Activated CD4-positive, alpha-beta memory T cell treated with anti-CD3 and anti-CD28 coated beads, Interleukin-2, amount 10 ng/mL, durations not matched to agents 7 days and 5 days (primary cell): ENCODE data around the gene ISG20. TPM values are rescaled to one million over a fixed set of nuclear protein-coding genes. Genes with fewer than 3 reads are reported as not detected.

Source experiments
- CTCF ChIA-PET: fragments of 350-600 bp; sonication (Branson Sonifier 250); formaldehyde crosslinking; loops from one replicate; lab custom pipeline; 2021; ENCODE audit warnings: antibody characterized with exemption, inconsistent platforms; lab: Charles Lee
- POLR2A ChIA-PET: fragments of 350-600 bp; sonication (Branson Sonifier 250); formaldehyde crosslinking; loops from one replicate; lab custom pipeline; 2021; ENCODE audit warnings: antibody characterized with exemption; lab: Charles Lee
- DNase-seq: peaks from one replicate; pipeline ENCODE4 v3.0.0-alpha.2; 2020
- H3K27ac Mint-ChIP-seq: one replicate; pipeline ENCODE4 v1.8.0; 2021; ENCODE audit warnings: mild to moderate bottlenecking, mixed read lengths
- H3K27me3 Mint-ChIP-seq: one replicate; pipeline ENCODE4 v1.8.0; 2021; ENCODE audit warnings: mixed read lengths
- H3K36me3 Mint-ChIP-seq: one replicate; pipeline ENCODE4 v1.8.0; 2021; ENCODE audit warnings: low read depth, mixed read lengths
- H3K4me1 Mint-ChIP-seq: one replicate; pipeline ENCODE4 v1.8.0; 2021; ENCODE audit warnings: mixed read lengths
- H3K4me3 Mint-ChIP-seq: one replicate; pipeline ENCODE4 v1.8.0; 2021; ENCODE audit warnings: mild to moderate bottlenecking, mixed read lengths
- H3K9me3 Mint-ChIP-seq: one replicate; pipeline ENCODE4 v1.8.0; 2021; ENCODE audit warnings: mixed read lengths
- total RNA-seq, 2 experiments: library from RNA; stranded (reverse); gene quantifications; one replicate each; pipeline ENCODE4 v1.2.3, GENCODE V29; 2021

Gene ISG20
- total RNA-seq, 2 experiments from 2014 or later, result 337 to 338 TPM

DNA sequence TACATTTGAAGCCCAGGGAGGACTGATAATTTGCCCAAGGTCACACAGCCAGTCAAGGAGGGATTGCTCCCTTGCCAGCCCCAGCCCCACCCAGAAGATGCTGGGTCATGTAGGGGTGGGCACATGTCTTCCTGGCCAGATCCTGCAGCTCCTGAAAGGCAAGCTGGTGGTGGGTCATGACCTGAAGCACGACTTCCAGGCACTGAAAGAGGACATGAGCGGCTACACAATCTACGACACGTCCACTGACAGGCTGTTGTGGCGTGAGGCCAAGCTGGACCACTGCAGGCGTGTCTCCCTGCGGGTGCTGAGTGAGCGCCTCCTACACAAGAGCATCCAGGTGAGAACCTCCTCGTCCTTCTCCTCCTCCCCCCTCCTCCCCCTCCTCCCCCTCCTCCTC is 13.2 kb downstream of the ISG20 start:
- POLR2A ChIA-PET, result interaction anchor here (1.0 to 1.5 kb wide), 2 partner anchors 27 to 30 kb away, joined by 3 read pairs; no protein-coding TSS in a partner anchor
- CTCF ChIA-PET, result no interaction called here
- Mint-ChIP-seq H3K27me3 (no peaks in the 10 kb centered on the region), H3K4me3 (no peak overlapping the region), H3K36me3 (peaks cover 62% of the 10 kb centered on the region), H3K27ac (peak overlapping the region; percentile 26), H3K9me3 (no peaks in the 10 kb centered on the region), H3K4me1 (peaks cover 63% of the 10 kb centered on the region)
- DNase-seq, result peak; percentile 12

DNA sequence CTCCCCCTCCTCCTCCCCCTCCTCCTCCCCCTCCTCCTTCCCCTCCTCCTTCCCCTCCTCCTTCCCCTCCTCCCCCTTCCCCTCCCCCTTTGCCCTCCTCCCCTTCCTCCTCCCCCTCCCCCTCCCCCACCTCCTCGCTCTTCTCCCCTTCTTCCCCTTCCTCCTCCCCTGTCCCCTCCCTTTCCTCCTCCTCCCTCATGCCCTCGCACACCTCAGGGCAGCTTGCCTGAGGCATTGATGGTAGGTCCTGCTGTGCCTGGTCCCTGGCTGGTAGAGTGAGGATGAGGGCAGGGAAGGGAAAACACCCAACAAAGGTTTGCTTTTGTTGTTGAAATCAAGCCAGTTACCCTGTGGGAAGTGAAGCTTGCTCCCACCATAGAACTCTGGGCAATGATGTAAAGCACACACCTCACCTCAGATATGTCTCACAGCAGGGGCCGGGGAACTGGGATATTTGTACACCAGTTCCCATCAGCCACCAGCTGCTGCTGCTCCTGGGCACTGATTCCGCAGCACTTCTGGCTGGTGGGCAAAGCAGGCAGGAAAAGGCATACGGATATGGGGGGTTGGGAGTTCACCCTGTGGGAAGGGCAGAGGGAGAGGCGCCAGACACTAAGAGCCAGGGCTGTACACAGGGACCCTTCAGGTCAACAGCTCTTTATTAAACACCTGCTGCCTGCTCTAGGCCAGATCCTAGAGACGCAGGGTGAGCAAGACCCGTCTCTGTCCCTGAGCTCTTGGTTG is 13.8 kb downstream of the ISG20 start:
- no peak overlapping the region for H3K27ac Mint-ChIP-seq
- peaks cover 58% of the 10 kb centered on the region for H3K36me3 Mint-ChIP-seq
- no peaks in the 10 kb centered on the region for H3K27me3 Mint-ChIP-seq
- no peaks in the 10 kb centered on the region for H3K9me3 Mint-ChIP-seq
- H3K4me1 Mint-ChIP-seq, result peaks cover 57% of the 10 kb centered on the region
- CTCF ChIA-PET, result interaction anchor here (0.6 to 0.7 kb wide), 2 partner anchors 12 to 28 kb away, joined by 3 to 5 read pairs; no protein-coding TSS in a partner anchor
- POLR2A ChIA-PET, result interaction anchor here (0.8 to 1.5 kb wide), 2 partner anchors 23 to 30 kb away, joined by 3 read pairs; no protein-coding TSS in a partner anchor
- H3K4me3 Mint-ChIP-seq, result no peak overlapping the region
- no peak for DNase-seq

DNA sequence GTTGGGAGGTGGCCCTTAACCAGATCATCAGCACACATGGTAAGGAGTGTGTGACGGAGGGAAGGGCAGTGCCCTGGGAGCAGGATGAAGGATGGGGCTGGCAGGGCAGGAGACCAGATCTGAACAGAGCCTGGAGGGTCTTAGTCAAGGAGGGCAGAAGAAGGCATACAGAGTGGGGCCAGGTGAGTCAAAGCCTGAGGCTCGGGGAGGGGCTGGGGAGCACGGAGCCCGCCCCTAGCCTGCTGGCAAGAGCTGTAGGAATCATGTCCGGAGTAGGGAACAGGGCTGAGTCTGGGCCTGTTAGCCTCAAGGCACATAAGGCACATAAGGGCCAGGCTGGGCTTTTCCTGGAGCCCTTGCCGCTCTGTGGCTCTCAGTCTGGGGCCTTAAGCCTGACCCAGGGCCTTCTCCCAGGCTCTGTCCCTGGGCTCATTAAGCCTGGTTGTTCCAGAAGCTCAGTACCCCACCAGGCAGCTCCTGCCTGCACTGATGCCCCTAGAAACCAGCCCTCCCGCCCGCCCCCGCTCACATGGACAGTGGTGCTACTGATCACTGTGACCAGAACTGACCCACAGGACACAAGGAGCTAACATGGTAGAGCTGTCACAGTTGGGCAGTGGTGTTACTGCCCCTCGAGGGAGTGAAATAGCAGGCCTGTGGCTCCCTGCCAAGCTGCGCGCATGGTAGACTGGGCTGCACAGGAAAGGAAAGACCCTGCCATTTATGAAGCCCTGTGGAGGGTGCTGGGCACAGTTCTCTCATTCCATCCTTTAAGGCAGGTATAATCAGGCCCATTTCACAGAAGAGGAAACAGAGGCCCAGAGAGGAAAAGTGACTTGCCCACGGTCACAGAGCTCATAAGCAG is 14.6 kb downstream of the ISG20 start:
- ChIA-PET POLR2A (interaction anchor here (0.7 to 1.5 kb wide), 3 partner anchors 22 to 29 kb away, joined by 3 to 7 read pairs (median 3); no protein-coding TSS in a partner anchor), CTCF (interaction anchor here (0.7 kb wide), 1 partner anchor 29 kb away, joined by 3 read pairs; no protein-coding TSS in a partner anchor)
- no peak for DNase-seq
- H3K4me1 Mint-ChIP-seq, result peaks cover 49% of the 10 kb centered on the region
- H3K36me3 Mint-ChIP-seq, result peaks cover 50% of the 10 kb centered on the region
- no peaks in the 10 kb centered on the region for H3K9me3 Mint-ChIP-seq
- H3K27ac Mint-ChIP-seq, result no peak overlapping the region
- no peaks in the 10 kb centered on the region for H3K27me3 Mint-ChIP-seq
- no peak overlapping the region for H3K4me3 Mint-ChIP-seq

DNA sequence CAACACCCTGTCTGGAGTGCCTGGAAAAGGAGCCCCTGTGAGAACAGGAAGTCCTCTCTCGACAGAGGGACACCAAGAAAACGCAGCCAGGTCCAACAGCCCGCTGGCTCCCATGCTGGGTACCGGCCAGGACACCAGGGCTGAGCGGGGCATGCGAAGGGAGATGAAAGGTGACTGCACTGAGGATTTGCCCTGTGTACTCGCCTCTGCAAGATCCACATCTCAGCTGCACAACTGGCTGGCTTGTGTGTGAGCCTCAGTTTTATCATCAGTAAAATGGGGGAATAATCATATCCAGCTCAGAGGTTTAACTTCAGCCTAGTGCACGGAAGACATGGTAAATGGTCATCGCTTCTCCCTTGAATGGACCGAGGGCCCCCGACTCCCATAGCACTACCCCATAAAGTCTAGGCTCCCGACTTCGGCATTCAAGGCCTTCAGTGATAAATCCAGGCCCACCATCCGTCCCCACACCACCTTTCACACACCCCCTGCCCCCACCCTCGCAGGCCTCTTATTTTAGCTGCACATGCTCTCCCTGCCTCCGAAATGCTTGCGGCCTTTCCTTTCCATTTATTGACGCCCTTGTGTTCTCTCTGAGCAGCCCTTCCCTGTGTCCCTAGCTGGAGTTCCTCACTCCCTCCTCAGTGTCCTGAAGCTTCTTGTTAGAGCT is 15.8 kb downstream of the ISG20 start:
- Mint-ChIP-seq H3K36me3 (peaks cover 39% of the 10 kb centered on the region), H3K27ac (no peak overlapping the region), H3K27me3 (no peaks in the 10 kb centered on the region), H3K9me3 (no peaks in the 10 kb centered on the region), H3K4me1 (peaks cover 37% of the 10 kb centered on the region), H3K4me3 (no peak overlapping the region)
- DNase-seq, result no peak
- ChIA-PET CTCF (interaction anchor here (1.7 to 2.0 kb wide), 2 partner anchors 10 to 30 kb away, joined by 7 read pairs; no protein-coding TSS in a partner anchor), POLR2A (interaction anchor here (1.5 to 1.8 kb wide), 2 partner anchors 25 to 30 kb away, joined by 4 to 7 read pairs; no protein-coding TSS in a partner anchor)

DNA sequence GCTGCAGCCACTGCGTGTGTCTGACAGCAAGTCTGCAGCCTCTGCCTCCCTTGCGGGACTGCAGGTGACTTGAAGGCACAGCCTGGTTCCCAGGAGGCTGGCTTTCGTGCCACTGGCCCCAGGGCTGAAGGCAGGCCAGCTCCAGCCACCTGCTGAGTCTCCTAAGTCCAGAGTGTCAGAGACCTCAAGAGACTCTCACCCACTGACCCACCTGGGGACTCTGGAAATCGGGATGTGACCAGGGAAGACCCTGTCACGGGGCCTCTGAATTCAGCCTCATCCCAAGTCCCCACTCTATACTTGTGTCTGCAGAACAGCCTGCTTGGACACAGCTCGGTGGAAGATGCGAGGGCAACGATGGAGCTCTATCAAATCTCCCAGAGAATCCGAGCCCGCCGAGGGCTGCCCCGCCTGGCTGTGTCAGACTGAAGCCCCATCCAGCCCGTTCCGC is 16.3 kb downstream of the ISG20 start:
- H3K27me3 Mint-ChIP-seq, result no peaks in the 10 kb centered on the region
- no peaks in the 10 kb centered on the region for H3K9me3 Mint-ChIP-seq
- peaks cover 33% of the 10 kb centered on the region for H3K4me1 Mint-ChIP-seq
- DNase-seq, result no peak
- H3K27ac Mint-ChIP-seq, result no peak overlapping the region
- CTCF ChIA-PET, result interaction anchor here (1.7 to 2.0 kb wide), 2 partner anchors 9 to 31 kb away, joined by 7 read pairs; no protein-coding TSS in a partner anchor
- POLR2A ChIA-PET, result interaction anchor here (1.3 to 1.8 kb wide), 4 partner anchors 20 to 33 kb away, joined by 4 to 7 read pairs (median 4); partner anchors contain the start of gene AEN
- H3K4me3 Mint-ChIP-seq, result no peak overlapping the region
- H3K36me3 Mint-ChIP-seq, result peaks cover 37% of the 10 kb centered on the region

DNA sequence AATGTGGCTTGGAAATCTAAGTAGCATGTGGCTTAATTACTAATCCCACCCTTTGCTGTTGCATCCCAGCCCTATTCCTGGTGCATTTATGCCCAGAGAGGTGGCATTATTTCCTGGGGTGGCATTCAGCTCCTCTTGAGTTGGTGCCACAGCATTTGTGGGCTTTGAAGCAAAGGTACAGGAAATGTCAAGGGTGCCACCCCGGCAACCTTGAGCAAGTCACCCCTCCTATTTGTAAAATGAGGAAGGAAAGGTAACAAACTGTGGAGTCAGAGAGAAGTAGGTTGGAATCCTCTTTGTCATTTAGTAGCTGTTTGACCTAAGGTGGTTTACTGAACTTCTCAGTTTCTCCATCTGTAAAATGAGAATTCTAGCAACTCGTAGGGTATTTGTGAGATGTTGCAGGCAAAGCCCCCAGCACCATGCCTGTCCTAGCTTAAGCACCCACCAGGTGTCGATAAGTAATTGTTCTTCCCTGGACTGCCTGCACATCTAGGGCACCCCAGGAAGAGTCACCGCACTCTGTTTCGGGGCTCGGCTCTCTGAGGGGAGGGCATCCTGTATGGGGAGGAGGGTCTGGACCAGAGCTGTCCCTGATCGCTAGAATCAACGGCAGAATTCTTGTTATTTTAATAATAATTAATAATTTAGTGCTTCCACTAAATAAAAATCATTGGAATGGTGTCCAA is 17.1 kb downstream of the ISG20 start:
- peaks cover 27% of the 10 kb centered on the region for H3K4me1 Mint-ChIP-seq
- H3K36me3 Mint-ChIP-seq, result peaks cover 34% of the 10 kb centered on the region
- H3K27ac Mint-ChIP-seq, result no peak overlapping the region
- DNase-seq, result no peak
- H3K9me3 Mint-ChIP-seq, result no peaks in the 10 kb centered on the region
- ChIA-PET CTCF (interaction anchor here (1.7 to 2.0 kb wide), 2 partner anchors 9 to 32 kb away, joined by 7 read pairs; no protein-coding TSS in a partner anchor), POLR2A (interaction anchor here (1.2 to 1.8 kb wide), 4 partner anchors 9 to 34 kb away, joined by 4 read pairs; partner anchors contain the start of gene AEN)
- H3K4me3 Mint-ChIP-seq, result no peak overlapping the region
- H3K27me3 Mint-ChIP-seq, result no peaks in the 10 kb centered on the region

DNA sequence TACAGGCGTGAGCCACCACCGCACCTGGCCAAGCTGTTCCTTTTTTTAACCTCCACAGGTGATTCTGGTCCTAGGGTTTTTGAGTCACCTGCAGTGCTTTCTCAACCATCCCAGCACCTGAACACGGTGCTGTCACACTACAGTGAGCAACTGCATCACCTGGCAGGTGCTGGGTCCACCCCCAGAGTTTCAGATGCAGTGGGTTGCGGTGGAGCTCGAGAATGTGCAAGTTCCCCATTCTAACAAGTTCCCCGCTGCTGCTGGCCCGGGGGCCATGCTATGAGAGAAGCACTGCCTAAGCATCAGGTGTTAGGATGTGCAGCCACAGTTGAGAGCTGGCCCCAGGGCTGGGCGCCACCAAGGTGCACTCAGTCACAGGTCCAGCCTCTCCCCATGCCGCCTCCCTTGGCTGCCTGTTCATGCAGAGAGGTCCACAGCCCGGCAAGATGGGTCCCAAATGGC is 18.0 kb downstream of the ISG20 start:
- Mint-ChIP-seq H3K27ac (no peak overlapping the region), H3K4me3 (no peak overlapping the region), H3K4me1 (peaks cover 18% of the 10 kb centered on the region), H3K36me3 (peaks cover 28% of the 10 kb centered on the region), H3K27me3 (no peaks in the 10 kb centered on the region), H3K9me3 (no peaks in the 10 kb centered on the region)
- DNase-seq, result no peak
- POLR2A ChIA-PET, result interaction anchor here (0.7 to 1.7 kb wide), 3 partner anchors 8 to 32 kb away, joined by 3 to 4 read pairs (median 4); no protein-coding TSS in a partner anchor
- CTCF ChIA-PET, result interaction anchor here (1.3 kb wide), 1 partner anchor 32 kb away, joined by 4 read pairs; no protein-coding TSS in a partner anchor

DNA sequence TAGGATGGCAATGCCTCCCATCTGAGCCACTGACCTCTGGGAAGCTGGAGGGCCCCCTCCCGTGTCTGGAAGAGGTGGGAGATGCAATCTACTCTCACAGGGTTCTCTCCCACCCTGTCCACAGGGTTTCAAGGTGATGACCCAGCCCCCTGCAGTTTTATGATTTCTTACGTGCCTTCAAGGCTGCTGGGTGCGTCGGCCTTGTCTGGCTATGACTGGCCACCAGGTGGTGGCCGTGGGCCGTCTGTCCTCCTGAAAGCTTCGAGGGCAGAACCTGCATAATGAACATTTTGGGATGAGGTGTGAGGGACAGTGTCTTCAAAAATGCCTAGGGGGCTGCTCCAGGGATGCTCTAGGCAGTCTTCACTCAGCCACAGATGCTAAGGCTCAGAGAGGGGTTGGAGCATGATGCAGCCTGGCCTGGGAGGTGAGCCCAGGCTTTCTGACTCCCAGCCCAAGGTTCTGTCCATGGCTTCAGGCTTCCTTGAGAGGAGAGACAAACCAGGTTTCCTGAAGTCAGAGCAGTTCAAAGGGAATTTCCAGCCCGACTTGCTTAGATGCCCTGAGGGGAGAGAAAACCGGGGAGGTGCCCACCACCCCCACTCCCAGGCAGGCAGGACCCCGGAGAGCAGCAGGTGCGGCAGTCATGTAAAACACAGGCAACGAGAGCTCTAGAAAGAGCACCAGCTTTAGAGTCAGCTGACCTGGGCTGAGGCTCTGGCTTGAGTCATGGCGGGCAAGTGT is 18.7 kb downstream of the ISG20 start:
- H3K27me3 Mint-ChIP-seq, result no peaks in the 10 kb centered on the region
- H3K4me3 Mint-ChIP-seq, result no peak overlapping the region
- ChIA-PET POLR2A (interaction anchor here (0.7 kb wide), 1 partner anchor 33 kb away, joined by 3 read pairs; no protein-coding TSS in a partner anchor), CTCF (interaction anchor here (1.3 kb wide), 1 partner anchor 33 kb away, joined by 4 read pairs; no protein-coding TSS in a partner anchor)
- H3K9me3 Mint-ChIP-seq, result no peaks in the 10 kb centered on the region
- peaks cover 17% of the 10 kb centered on the region for H3K4me1 Mint-ChIP-seq
- no peak overlapping the region for H3K27ac Mint-ChIP-seq
- DNase-seq, result no peak
- peaks cover 27% of the 10 kb centered on the region for H3K36me3 Mint-ChIP-seq

DNA sequence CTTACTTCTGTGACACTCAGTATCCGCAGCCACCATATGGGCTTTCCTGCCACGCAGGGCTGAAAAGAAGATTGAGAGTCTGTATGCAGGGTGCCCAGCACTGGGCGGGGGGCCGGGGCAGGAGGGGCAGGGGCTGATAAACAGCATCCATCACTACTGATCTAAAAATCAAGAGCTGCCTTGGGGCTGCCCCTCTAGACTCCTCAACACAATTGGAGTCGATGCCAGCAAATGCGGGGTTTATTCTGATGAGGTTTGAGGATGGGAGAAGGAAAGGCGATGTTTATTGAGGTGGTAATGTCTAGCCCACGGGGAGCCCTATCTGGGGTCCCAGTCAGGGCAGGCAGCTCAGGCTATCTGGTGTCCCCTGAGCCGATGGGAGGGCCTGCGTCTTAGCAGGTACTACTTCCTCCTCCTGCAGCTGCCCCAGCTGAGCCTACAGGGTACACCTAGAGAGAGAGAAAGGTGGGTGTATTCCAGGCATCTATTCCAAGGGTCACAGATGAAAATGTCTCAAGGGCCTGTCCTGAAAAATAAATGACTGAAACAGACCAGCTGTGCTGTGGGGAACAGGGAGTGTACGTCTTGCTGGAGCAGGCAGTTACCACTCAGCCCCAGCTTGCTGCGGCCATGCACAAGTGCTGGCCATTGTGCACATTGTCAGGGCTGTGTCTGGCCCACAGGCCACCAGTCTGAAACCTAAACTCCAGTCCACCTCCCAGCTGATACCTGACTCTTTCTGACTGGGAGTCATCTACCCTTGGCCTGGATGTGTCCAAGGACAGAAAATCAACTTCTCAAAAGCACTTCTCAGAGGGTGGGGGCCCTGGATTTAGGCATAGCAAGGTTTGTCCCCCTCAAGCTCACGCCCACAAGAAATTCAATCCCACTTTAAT is 19.5 kb downstream of the ISG20 start:
- Mint-ChIP-seq H3K27ac (no peak overlapping the region), H3K9me3 (no peaks in the 10 kb centered on the region), H3K27me3 (no peaks in the 10 kb centered on the region), H3K4me3 (no peak overlapping the region), H3K4me1 (peaks cover 9% of the 10 kb centered on the region), H3K36me3 (peaks cover 18% of the 10 kb centered on the region)
- CTCF ChIA-PET, result interaction anchor here (0.8 to 1.3 kb wide), 2 partner anchors 34 kb away, joined by 3 to 4 read pairs; no protein-coding TSS in a partner anchor
- POLR2A ChIA-PET, result interaction anchor here (1.6 kb wide), 1 partner anchor 34 kb away, joined by 5 read pairs; no protein-coding TSS in a partner anchor
- no peak for DNase-seq
